ENCODE measurements around the gene ASPHD2.
"Not testable (repeated sequence)": the region's sequence is repeated elsewhere in the genome, so short reads cannot be mapped to it uniquely, and the experiment has no call there.

ASPHD2 gene

DNA sequence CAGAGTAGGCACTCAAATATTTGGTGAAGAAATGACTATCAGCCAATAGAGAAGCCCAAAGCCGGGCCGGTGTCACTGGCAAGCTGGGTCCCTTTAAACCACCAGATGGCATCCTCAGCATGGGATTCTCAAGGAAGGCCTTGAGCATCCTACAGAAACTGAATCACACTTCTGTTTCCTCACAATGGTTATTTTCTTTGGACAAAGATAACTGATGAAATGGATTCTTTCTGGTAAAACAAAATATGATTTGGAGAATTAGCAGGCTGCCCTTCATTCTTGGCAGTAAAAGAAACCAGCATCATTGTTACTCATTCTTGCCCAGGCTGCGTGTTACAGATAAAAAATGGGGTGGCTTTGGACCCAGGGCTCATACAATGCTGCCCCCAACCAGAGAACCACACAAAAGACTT, 30.3 kb upstream of the ASPHD2 start:
- Histone ChIP-seq H3K9me3 (ENCODE audit: control insufficient read depth in 1 of 2, low read length in 2 of 2) (no peaks in the 10 kb centered on the region), H3K36me3 (ENCODE audit: control insufficient read depth in 1 of 2, insufficient read depth in 2 of 2, low read length in 2 of 2) (no peaks in the 10 kb centered on the region), H3K4me1 (ENCODE audit: control insufficient read depth in 1 of 2, insufficient read depth in 2 of 2, low read length in 2 of 2) (no peaks in the 10 kb centered on the region), H3K27me3 (ENCODE audit: low read depth, low read length) (no peaks in the 10 kb centered on the region), H3K27ac (ENCODE audit: low read length) (no peak overlapping the region), H3K4me3 (ENCODE audit: low read depth in 1 of 2, low read length in 2 of 2) (no peak overlapping the region)

DNA sequence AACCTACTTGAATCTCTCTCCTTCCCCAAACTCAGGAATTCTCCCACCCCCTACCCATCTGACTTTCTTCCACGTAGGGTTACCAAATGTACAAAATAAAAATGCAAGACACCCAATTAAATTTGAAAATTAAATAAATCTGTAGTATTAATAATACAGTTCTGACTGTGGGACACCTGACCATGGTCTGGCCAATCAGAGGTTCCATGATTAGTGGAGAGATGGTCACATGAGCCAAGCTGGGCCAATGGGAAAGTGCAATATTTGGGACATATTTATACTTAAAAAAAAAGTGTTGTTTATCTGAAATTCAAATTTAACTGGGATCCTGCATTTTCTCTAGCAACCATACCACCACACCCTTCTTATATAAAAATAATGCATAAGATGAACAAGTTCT, 29.8 kb upstream of the ASPHD2 start:
- Histone ChIP-seq H3K27ac (ENCODE audit: low read length) (no peak overlapping the region), H3K27me3 (ENCODE audit: low read depth, low read length) (no peaks in the 10 kb centered on the region)

DNA sequence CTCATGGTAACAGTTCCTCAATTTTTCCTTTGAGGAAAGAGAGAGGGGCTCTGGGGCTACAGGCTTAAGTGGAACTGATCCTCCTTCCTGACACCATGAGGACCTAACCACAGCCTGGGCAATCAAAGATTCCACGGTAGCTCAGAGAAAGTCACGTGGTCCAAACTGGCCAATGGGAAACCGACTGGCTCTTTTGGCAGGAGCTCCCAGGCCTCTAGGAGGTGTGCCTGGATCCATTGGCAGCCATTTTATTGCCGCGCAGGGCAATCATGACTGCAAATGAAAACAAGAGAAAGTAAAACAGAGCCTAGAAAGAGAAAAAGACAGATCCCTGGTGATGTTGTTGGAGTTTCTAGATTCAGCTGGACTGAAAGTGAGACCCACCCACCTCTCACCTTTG, 27.3 kb upstream of the ASPHD2 start:
- Histone ChIP-seq H3K9me3 (ENCODE audit: control insufficient read depth in 1 of 2, low read length in 2 of 2) (no peaks in the 10 kb centered on the region), H3K4me3 (ENCODE audit: low read depth in 1 of 2, low read length in 2 of 2) (no peak overlapping the region), H3K27me3 (ENCODE audit: low read depth, low read length) (no peaks in the 10 kb centered on the region), H3K36me3 (ENCODE audit: control insufficient read depth in 1 of 2, insufficient read depth in 2 of 2, low read length in 2 of 2) (no peaks in the 10 kb centered on the region), H3K4me1 (ENCODE audit: control insufficient read depth in 1 of 2, insufficient read depth in 2 of 2, low read length in 2 of 2) (no peaks in the 10 kb centered on the region), H3K27ac (ENCODE audit: low read length) (no peak overlapping the region)

More for the DNA sequence above, 29.8 kb upstream of the ASPHD2 start:
- Histone ChIP-seq H3K4me3 (ENCODE audit: low read depth in 1 of 2, low read length in 2 of 2) (no peak overlapping the region), H3K4me1 (ENCODE audit: control insufficient read depth in 1 of 2, insufficient read depth in 2 of 2, low read length in 2 of 2) (no peaks in the 10 kb centered on the region), H3K36me3 (ENCODE audit: control insufficient read depth in 1 of 2, insufficient read depth in 2 of 2, low read length in 2 of 2) (no peaks in the 10 kb centered on the region), H3K9me3 (ENCODE audit: control insufficient read depth in 1 of 2, low read length in 2 of 2) (no peaks in the 10 kb centered on the region)

DNA sequence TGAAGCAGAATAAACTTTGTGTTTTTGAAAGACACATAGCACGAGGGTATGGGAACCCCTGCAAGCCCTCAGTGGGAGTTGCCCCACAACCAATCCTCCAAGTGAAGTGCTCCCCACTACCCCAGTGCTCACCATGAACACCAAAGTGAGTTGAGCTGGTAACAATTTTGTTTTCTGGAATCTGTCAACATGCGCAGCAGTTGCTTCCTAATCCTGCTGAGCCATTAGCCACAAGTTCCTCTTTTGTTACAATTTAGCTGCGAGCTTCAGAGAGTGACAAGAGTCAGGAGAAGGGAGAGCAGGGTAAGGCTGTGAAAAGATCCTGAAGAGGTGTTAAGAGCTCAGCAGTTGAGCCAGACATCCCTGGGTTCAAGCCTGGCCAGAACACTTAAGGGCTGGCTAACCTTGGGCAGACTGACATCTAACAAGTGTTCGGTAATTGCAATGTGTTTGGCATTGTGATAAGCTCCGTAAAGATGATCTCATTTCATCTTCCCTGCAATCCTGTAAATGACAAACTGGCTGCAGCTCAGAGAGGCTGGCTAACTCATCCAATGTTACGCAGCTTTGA, 24.1 kb upstream of the ASPHD2 start:
- Histone ChIP-seq H3K27ac (ENCODE audit: low read length) (no peak overlapping the region), H3K27me3 (ENCODE audit: low read depth, low read length) (no peaks in the 10 kb centered on the region), H3K36me3 (ENCODE audit: control insufficient read depth in 1 of 2, insufficient read depth in 2 of 2, low read length in 2 of 2) (no peaks in the 10 kb centered on the region), H3K4me1 (ENCODE audit: control insufficient read depth in 1 of 2, insufficient read depth in 2 of 2, low read length in 2 of 2) (no peaks in the 10 kb centered on the region), H3K9me3 (ENCODE audit: control insufficient read depth in 1 of 2, low read length in 2 of 2) (no peaks in the 10 kb centered on the region), H3K4me3 (ENCODE audit: low read depth in 1 of 2, low read length in 2 of 2) (no peak overlapping the region)

DNA sequence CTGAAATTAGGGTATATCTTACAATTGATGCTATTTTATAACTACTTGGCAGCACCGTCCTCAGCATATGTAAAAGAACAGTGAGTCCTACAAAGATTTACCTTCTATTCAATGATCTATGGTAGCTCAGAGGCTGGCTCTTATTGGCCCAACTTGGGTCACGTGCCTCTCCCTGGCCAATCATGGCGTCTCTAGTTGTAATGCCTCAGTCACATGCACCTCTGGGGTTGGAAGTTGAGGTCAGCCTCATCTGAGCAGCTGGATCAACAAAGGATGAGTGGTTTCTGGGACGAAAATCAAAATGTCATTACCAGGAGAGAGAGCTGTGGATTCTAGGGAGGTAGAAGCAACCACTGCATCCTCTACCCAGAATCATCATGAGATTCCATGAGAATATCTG, 22.9 kb upstream of the ASPHD2 start:
- H3K27me3 ChIP-seq (ENCODE audit: low read depth, low read length) = no peaks in the 10 kb centered on the region
- no peaks in the 10 kb centered on the region for H3K36me3 ChIP-seq (ENCODE audit: control insufficient read depth in 1 of 2, insufficient read depth in 2 of 2, low read length in 2 of 2)
- no peak overlapping the region for H3K27ac ChIP-seq (ENCODE audit: low read length)
- H3K9me3 ChIP-seq (ENCODE audit: control insufficient read depth in 1 of 2, low read length in 2 of 2) = no peaks in the 10 kb centered on the region
- H3K4me1 ChIP-seq (ENCODE audit: control insufficient read depth in 1 of 2, insufficient read depth in 2 of 2, low read length in 2 of 2) = no peaks in the 10 kb centered on the region
- no peak overlapping the region for H3K4me3 ChIP-seq (ENCODE audit: low read depth in 1 of 2, low read length in 2 of 2)

DNA sequence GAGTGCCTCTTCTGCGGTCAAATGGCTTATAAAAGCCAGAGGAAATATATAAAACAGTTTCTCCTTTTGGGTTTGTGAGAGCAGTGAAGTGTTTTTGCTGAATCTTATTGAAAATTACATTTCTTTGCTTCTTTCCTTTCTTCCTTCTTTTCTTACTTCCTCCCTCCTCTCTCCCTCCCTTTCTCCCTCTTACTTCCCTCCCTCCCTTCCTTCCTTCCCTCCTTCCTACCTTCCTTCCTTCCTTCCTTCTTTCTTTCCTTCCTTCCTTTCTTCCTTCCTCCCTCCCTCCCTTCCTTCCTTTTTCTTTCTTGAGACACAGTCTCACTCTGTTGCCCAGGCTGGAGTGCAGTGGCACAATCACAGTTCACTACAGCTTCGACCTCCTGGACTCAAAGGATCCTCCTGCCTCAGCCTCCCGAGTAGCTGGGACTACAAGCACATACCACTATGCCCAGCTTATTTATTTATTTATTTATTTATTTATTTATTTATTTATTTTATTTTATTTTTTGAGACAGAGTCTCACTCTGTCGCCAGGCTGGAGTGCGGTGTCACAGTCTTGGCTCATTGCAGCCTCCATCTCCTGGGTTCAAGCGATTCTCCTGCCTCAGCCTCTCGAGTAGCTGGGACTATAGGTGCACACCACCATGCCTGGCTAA, 20.4 kb upstream of the ASPHD2 start:
- H3K27me3 ChIP-seq (ENCODE audit: low read depth, low read length); H3K9me3 ChIP-seq (ENCODE audit: control insufficient read depth in 1 of 2, low read length in 2 of 2); H3K27ac ChIP-seq (ENCODE audit: low read length); H3K4me3 ChIP-seq (ENCODE audit: low read depth in 1 of 2, low read length in 2 of 2); H3K4me1 ChIP-seq (ENCODE audit: control insufficient read depth in 1 of 2, insufficient read depth in 2 of 2, low read length in 2 of 2); H3K36me3 ChIP-seq (ENCODE audit: control insufficient read depth in 1 of 2, insufficient read depth in 2 of 2, low read length in 2 of 2): not testable (repeated sequence)

DNA sequence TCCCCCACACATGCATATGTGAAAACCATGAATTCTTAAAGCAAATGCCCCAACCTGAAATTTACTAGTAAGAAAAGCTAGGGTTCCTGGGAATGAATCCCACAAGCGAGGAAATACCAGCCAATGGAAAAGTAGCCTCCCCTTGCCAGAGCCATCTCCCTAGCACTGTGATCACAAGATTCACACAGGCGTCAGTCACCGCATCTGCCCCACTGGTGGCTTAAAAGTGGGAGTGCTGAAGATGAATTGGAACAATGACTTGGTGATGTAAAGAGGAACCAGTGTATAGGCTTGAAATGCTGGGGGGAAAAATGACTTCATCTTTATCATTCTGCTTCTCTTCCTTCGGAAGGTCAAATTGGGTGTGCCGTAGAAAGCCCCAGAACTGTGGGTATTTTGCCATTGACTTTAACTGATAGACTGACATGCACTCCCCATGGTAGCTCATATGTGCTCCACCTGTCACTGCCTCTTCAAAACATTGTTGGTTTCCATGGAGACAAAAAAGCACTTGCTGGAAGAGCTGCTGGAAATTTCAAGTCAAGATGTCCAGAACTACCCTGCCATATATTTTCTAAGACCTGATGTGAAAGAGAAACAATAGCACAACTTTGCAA, 19.2 kb upstream of the ASPHD2 start:
- Histone ChIP-seq H3K9me3 (ENCODE audit: control insufficient read depth in 1 of 2, low read length in 2 of 2) (no peaks in the 10 kb centered on the region), H3K4me3 (ENCODE audit: low read depth in 1 of 2, low read length in 2 of 2) (no peak overlapping the region), H3K36me3 (ENCODE audit: control insufficient read depth in 1 of 2, insufficient read depth in 2 of 2, low read length in 2 of 2) (no peaks in the 10 kb centered on the region), H3K27ac (ENCODE audit: low read length) (no peak overlapping the region), H3K27me3 (ENCODE audit: low read depth, low read length) (no peaks in the 10 kb centered on the region), H3K4me1 (ENCODE audit: control insufficient read depth in 1 of 2, insufficient read depth in 2 of 2, low read length in 2 of 2) (no peaks in the 10 kb centered on the region)

DNA sequence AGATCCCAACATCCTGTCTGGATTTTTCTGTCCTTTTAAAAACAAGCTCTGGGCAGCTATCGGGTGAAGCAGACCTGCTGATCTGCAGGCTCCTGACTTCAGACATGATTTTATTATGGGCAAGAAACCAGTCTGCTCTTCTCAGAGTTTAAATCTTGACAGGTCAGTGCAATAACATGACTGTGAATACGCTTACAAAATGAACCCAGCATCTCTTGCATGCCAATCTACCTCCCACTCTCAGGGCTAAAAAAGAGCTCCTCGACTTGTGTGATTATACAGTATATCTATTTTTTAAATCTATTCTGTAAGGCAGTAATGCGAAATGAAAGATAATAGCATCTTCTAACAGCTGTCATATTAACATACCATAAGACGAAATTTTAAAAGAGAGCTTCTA, 18.7 kb upstream of the ASPHD2 start:
- no peaks in the 10 kb centered on the region for H3K36me3 ChIP-seq (ENCODE audit: control insufficient read depth in 1 of 2, insufficient read depth in 2 of 2, low read length in 2 of 2)
- H3K4me3 ChIP-seq (ENCODE audit: low read depth in 1 of 2, low read length in 2 of 2) = no peak overlapping the region
- no peak overlapping the region for H3K27ac ChIP-seq (ENCODE audit: low read length)
- no peaks in the 10 kb centered on the region for H3K9me3 ChIP-seq (ENCODE audit: control insufficient read depth in 1 of 2, low read length in 2 of 2)
- no peaks in the 10 kb centered on the region for H3K27me3 ChIP-seq (ENCODE audit: low read depth, low read length)
- no peaks in the 10 kb centered on the region for H3K4me1 ChIP-seq (ENCODE audit: control insufficient read depth in 1 of 2, insufficient read depth in 2 of 2, low read length in 2 of 2)

DNA sequence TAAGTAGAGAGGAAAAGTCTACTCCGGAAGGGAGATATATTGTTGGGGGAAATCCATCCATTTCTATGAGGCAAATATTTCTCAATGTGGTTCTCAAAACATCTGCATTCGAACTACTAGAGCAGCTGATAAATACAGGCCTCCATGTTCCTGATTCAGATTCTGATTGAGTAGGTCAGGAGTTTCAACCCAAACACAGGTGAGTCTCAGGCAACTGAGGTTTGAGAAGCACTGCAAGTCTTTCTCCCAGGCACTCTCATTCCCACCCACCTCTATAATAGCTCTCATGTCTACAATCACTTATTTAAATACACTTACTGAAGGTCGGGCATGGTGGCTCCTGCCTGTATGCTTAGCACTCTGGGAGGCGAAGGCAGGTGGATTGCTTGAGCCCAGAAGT, 14.7 kb upstream of the ASPHD2 start:
- Histone ChIP-seq H3K27ac (ENCODE audit: low read length) (no peak overlapping the region), H3K27me3 (ENCODE audit: low read depth, low read length) (no peaks in the 10 kb centered on the region), H3K36me3 (ENCODE audit: control insufficient read depth in 1 of 2, insufficient read depth in 2 of 2, low read length in 2 of 2) (no peaks in the 10 kb centered on the region), H3K9me3 (ENCODE audit: control insufficient read depth in 1 of 2, low read length in 2 of 2) (no peaks in the 10 kb centered on the region), H3K4me3 (ENCODE audit: low read depth in 1 of 2, low read length in 2 of 2) (no peak overlapping the region), H3K4me1 (ENCODE audit: control insufficient read depth in 1 of 2, insufficient read depth in 2 of 2, low read length in 2 of 2) (peaks cover 0 to 8% of the 10 kb centered on the region in 2 donors)

DNA sequence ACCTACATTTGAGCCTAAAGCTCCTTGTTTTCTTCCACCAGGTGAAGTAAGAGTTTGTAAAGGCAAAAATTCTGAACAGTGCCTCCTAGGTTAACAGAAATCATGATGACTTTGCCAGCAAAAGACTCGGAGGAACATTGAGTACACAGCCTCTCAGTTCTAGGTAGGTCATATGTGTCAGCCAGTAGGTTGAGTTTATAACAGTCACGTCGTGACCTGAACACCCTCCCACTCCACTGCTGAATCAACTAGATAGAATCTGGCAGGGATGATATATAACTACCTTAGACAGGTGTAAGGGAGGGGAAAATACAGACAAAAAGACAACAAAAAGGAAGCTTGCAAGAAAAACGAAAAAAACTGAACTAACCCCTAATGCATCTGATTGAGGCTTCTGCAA, 12.8 kb upstream of the ASPHD2 start:
- no peaks in the 10 kb centered on the region for H3K27me3 ChIP-seq (ENCODE audit: low read depth, low read length)

DNA sequence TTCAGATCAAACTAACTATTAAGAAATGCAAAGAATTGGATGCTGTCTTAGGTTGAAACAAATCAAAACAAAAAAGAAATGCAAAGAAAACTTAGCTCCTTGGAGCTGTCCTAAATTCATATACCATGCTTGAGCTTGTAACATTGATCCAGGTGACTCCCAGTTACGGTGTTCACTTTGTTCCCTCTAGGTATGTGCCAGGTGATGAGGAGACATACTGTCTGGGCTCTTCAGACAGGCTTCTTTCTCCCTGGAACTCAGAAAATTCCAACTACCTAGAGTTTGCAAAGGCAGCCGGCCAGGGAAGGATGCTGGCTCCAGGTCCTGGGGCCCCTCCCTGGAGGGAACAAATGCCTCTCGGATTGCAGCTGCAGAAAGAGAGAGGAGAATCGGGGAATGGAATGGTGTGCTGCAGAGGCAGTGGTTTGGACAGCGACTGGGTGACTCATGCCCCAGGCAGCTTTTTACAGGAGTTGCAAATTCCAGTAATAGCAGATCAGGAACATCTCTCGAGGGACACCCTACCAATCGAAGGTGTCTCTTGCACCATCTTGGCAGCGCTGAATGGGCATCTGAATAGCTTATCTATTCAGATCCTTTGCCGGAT, 12.3 kb upstream of the ASPHD2 start:
- no peak overlapping the region for H3K27ac ChIP-seq (ENCODE audit: low read length)
- no peaks in the 10 kb centered on the region for H3K27me3 ChIP-seq (ENCODE audit: low read depth, low read length)
- no peak overlapping the region for H3K4me3 ChIP-seq (ENCODE audit: low read depth in 1 of 2, low read length in 2 of 2)
- no peaks in the 10 kb centered on the region for H3K9me3 ChIP-seq (ENCODE audit: control insufficient read depth in 1 of 2, low read length in 2 of 2)
- no peaks in the 10 kb centered on the region for H3K36me3 ChIP-seq (ENCODE audit: control insufficient read depth in 1 of 2, insufficient read depth in 2 of 2, low read length in 2 of 2)
- H3K4me1 ChIP-seq (ENCODE audit: control insufficient read depth in 1 of 2, insufficient read depth in 2 of 2, low read length in 2 of 2) = peaks cover 0 to 8% of the 10 kb centered on the region in 2 donors

More for the DNA sequence above, 12.8 kb upstream of the ASPHD2 start:
- H3K27ac ChIP-seq (ENCODE audit: low read length) = no peak overlapping the region
- H3K4me1 ChIP-seq (ENCODE audit: control insufficient read depth in 1 of 2, insufficient read depth in 2 of 2, low read length in 2 of 2) = peaks cover 0 to 8% of the 10 kb centered on the region in 2 donors
- H3K36me3 ChIP-seq (ENCODE audit: control insufficient read depth in 1 of 2, insufficient read depth in 2 of 2, low read length in 2 of 2) = no peaks in the 10 kb centered on the region
- no peaks in the 10 kb centered on the region for H3K9me3 ChIP-seq (ENCODE audit: control insufficient read depth in 1 of 2, low read length in 2 of 2)
- H3K4me3 ChIP-seq (ENCODE audit: low read depth in 1 of 2, low read length in 2 of 2) = no peak overlapping the region
